ENCODE results near the gene SLCO4A1.
"Not testable (repeated sequence)": the region's sequence is repeated elsewhere in the genome, so short reads cannot be mapped to it uniquely, and the experiment has no call there.

SLCO4A1 gene

GRCh38 chr20:62621251-62622110 is 20.8 kb upstream of the SLCO4A1 start:
- Histone ChIP-seq H3K27me3 (ENCODE audit: control insufficient read depth, insufficient read depth, low read length) (no peaks in the 10 kb centered on the region), H3K36me3 (ENCODE audit: control insufficient read depth, insufficient read depth, low read length) (no peaks in the 10 kb centered on the region), H3K27ac (ENCODE audit: low read depth, low read length) (no peak overlapping the region), H3K4me3 (ENCODE audit: low read length) (no peak overlapping the region), H3K4me1 (ENCODE audit: control insufficient read depth, insufficient read depth, low read length) (peaks cover 6% of the 10 kb centered on the region), H3K9ac (ENCODE audit: low read length) (no peak overlapping the region)

GRCh38 chr20:62622178-62622876 is 20.0 kb upstream of the SLCO4A1 start:
- Histone ChIP-seq H3K9ac (ENCODE audit: low read length) (no peak overlapping the region), H3K36me3 (ENCODE audit: control insufficient read depth, insufficient read depth, low read length) (no peaks in the 10 kb centered on the region), H3K4me1 (ENCODE audit: control insufficient read depth, insufficient read depth, low read length) (peaks cover 6% of the 10 kb centered on the region), H3K27me3 (ENCODE audit: control insufficient read depth, insufficient read depth, low read length) (no peaks in the 10 kb centered on the region), H3K27ac (ENCODE audit: low read depth, low read length) (no peak overlapping the region), H3K4me3 (ENCODE audit: low read length) (no peak overlapping the region)

- Histone ChIP-seq H3K4me3 (ENCODE audit: low read length) (peak overlapping the region; percentile 11), H3K9ac (ENCODE audit: low read length) (peak overlapping the region; percentile 36), H3K27me3 (ENCODE audit: control insufficient read depth, insufficient read depth, low read length) (no peaks in the 10 kb centered on the region), H3K36me3 (ENCODE audit: control insufficient read depth, insufficient read depth, low read length) (no peaks in the 10 kb centered on the region), H3K27ac (ENCODE audit: low read depth, low read length) (peak overlapping the region; percentile 62), H3K4me1 (ENCODE audit: control insufficient read depth, insufficient read depth, low read length) (peaks cover 6% of the 10 kb centered on the region)
These were observed 19.3 kb upstream of the SLCO4A1 start for GRCh38 chr20:62622877-62623487.

GRCh38 chr20:62623488-62624324 is 18.6 kb upstream of the SLCO4A1 start:
- peaks cover 6% of the 10 kb centered on the region for H3K4me1 ChIP-seq (ENCODE audit: control insufficient read depth, insufficient read depth, low read length)
- H3K27ac ChIP-seq (ENCODE audit: low read depth, low read length): peak overlapping the region; percentile 62
- peak overlapping the region; percentile 66 for H3K9ac ChIP-seq (ENCODE audit: low read length)
- peak overlapping the region; percentile 11 for H3K4me3 ChIP-seq (ENCODE audit: low read length)
- no peaks in the 10 kb centered on the region for H3K36me3 ChIP-seq (ENCODE audit: control insufficient read depth, insufficient read depth, low read length)
- H3K27me3 ChIP-seq (ENCODE audit: control insufficient read depth, insufficient read depth, low read length): no peaks in the 10 kb centered on the region

- H3K27ac ChIP-seq (ENCODE audit: low read depth, low read length): peak overlapping the region; percentile 44
- H3K4me3 ChIP-seq (ENCODE audit: low read length): no peak overlapping the region
- peak overlapping the region; percentile 66 for H3K9ac ChIP-seq (ENCODE audit: low read length)
- H3K36me3 ChIP-seq (ENCODE audit: control insufficient read depth, insufficient read depth, low read length): no peaks in the 10 kb centered on the region
- no peaks in the 10 kb centered on the region for H3K27me3 ChIP-seq (ENCODE audit: control insufficient read depth, insufficient read depth, low read length)
- peaks cover 6% of the 10 kb centered on the region for H3K4me1 ChIP-seq (ENCODE audit: control insufficient read depth, insufficient read depth, low read length)
These were observed 18.0 kb upstream of the SLCO4A1 start for GRCh38 chr20:62624325-62624690.

- no peaks in the 10 kb centered on the region for H3K27me3 ChIP-seq (ENCODE audit: control insufficient read depth, insufficient read depth, low read length)
- H3K27ac ChIP-seq (ENCODE audit: low read depth, low read length): no peak overlapping the region
- no peak overlapping the region for H3K9ac ChIP-seq (ENCODE audit: low read length)
- H3K4me3 ChIP-seq (ENCODE audit: low read length): no peak overlapping the region
- no peaks in the 10 kb centered on the region for H3K36me3 ChIP-seq (ENCODE audit: control insufficient read depth, insufficient read depth, low read length)
- peaks cover 6% of the 10 kb centered on the region for H3K4me1 ChIP-seq (ENCODE audit: control insufficient read depth, insufficient read depth, low read length)
These were observed 17.4 kb upstream of the SLCO4A1 start for GRCh38 chr20:62624719-62625453.

GRCh38 chr20:62625516-62625915 is 16.8 kb upstream of the SLCO4A1 start:
- no peaks in the 10 kb centered on the region for H3K36me3 ChIP-seq (ENCODE audit: control insufficient read depth, insufficient read depth, low read length)
- H3K27me3 ChIP-seq (ENCODE audit: control insufficient read depth, insufficient read depth, low read length): no peaks in the 10 kb centered on the region
- no peak overlapping the region for H3K9ac ChIP-seq (ENCODE audit: low read length)
- H3K4me3 ChIP-seq (ENCODE audit: low read length): no peak overlapping the region
- H3K27ac ChIP-seq (ENCODE audit: low read depth, low read length): no peak overlapping the region
- peaks cover 6% of the 10 kb centered on the region for H3K4me1 ChIP-seq (ENCODE audit: control insufficient read depth, insufficient read depth, low read length)

GRCh38 chr20:62625921-62626547 is 16.3 kb upstream of the SLCO4A1 start:
- Histone ChIP-seq H3K9ac (ENCODE audit: low read length) (no peak overlapping the region), H3K4me3 (ENCODE audit: low read length) (no peak overlapping the region), H3K36me3 (ENCODE audit: control insufficient read depth, insufficient read depth, low read length) (no peaks in the 10 kb centered on the region), H3K27me3 (ENCODE audit: control insufficient read depth, insufficient read depth, low read length) (no peaks in the 10 kb centered on the region), H3K4me1 (ENCODE audit: control insufficient read depth, insufficient read depth, low read length) (peaks cover 6% of the 10 kb centered on the region), H3K27ac (ENCODE audit: low read depth, low read length) (no peak overlapping the region)

GRCh38 chr20:62627425-62627824 is 14.9 kb upstream of the SLCO4A1 start:
- H3K27me3 ChIP-seq (ENCODE audit: control insufficient read depth, insufficient read depth, low read length); H3K4me3 ChIP-seq (ENCODE audit: low read length); H3K4me1 ChIP-seq (ENCODE audit: control insufficient read depth, insufficient read depth, low read length); H3K9ac ChIP-seq (ENCODE audit: low read length); H3K36me3 ChIP-seq (ENCODE audit: control insufficient read depth, insufficient read depth, low read length); H3K27ac ChIP-seq (ENCODE audit: low read depth, low read length): not testable (repeated sequence)

GRCh38 chr20:62627901-62628612 is 14.2 kb upstream of the SLCO4A1 start:
- Histone ChIP-seq H3K4me1 (ENCODE audit: control insufficient read depth, insufficient read depth, low read length) (peaks cover 5% of the 10 kb centered on the region), H3K4me3 (ENCODE audit: low read length) (no peak overlapping the region), H3K36me3 (ENCODE audit: control insufficient read depth, insufficient read depth, low read length) (no peaks in the 10 kb centered on the region), H3K27me3 (ENCODE audit: control insufficient read depth, insufficient read depth, low read length) (no peaks in the 10 kb centered on the region), H3K9ac (ENCODE audit: low read length) (no peak overlapping the region), H3K27ac (ENCODE audit: low read depth, low read length) (no peak overlapping the region)

- H3K27ac ChIP-seq (ENCODE audit: low read depth, low read length): no peak overlapping the region
- no peak overlapping the region for H3K4me3 ChIP-seq (ENCODE audit: low read length)
- no peaks in the 10 kb centered on the region for H3K4me1 ChIP-seq (ENCODE audit: control insufficient read depth, insufficient read depth, low read length)
- H3K9ac ChIP-seq (ENCODE audit: low read length): no peak overlapping the region
- H3K36me3 ChIP-seq (ENCODE audit: control insufficient read depth, insufficient read depth, low read length): no peaks in the 10 kb centered on the region
- H3K27me3 ChIP-seq (ENCODE audit: control insufficient read depth, insufficient read depth, low read length): no peaks in the 10 kb centered on the region
These were observed 13.6 kb upstream of the SLCO4A1 start for GRCh38 chr20:62628691-62629090.
